HG03520 (cell line): ENCODE measurements around the gene RPRD2.

Experiments
- ATAC-seq: cut with Tn5 transposase; IDR thresholded peaks from one replicate; pipeline ENCODE4 v1.9.1; 2021; ENCODE audit warnings: mild to moderate bottlenecking, moderate library complexity; ENCODE audit not compliant: unreplicated experiment

RPRD2 gene

GRCh38 chr1:150466964-150467363, 103.0 kb downstream of the RPRD2 start:
- ATAC-seq: no peak

DNA sequence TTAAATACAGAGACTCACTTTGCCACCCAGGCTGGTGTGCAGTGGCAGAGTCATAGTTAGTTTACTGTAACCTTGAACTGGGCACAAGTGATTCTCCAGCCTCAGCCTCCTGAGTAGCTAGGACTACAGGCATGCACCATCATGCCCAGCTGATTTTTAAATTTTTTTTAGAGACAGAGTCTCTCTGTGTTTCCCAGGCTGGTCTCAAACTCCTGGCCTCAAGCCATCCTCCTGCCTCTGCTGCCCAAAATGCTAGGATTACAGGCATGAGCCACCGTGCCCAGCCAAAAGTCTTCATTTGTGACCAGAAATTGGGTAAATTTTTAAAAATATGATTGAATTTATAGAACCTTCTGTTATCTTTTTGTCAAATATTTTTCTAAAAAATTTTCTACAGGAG, 105.3 kb downstream of the RPRD2 start:
- ATAC-seq: no peak

DNA sequence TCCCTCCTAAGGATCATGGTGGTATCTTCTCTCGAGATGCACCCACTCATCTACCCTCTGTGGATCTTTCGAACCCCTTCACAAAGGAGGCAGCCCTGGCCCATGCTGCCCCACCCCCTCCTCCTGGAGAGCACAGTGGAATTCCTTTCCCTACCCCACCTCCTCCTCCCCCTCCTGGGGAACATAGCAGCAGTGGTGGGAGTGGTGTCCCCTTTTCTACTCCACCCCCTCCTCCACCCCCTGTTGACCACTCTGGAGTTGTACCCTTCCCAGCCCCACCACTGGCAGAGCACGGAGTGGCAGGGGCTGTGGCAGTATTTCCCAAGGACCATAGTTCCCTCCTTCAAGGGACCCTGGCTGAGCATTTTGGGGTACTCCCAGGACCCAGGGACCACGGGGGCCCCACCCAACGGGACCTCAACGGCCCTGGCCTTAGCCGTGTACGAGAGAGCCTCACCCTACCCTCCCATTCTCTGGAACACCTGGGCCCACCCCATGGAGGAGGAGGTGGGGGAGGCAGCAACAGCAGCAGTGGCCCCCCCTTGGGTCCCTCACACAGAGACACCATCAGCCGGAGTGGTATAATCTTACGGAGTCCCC, 108.8 kb downstream of the RPRD2 start:
- no peak for ATAC-seq

DNA sequence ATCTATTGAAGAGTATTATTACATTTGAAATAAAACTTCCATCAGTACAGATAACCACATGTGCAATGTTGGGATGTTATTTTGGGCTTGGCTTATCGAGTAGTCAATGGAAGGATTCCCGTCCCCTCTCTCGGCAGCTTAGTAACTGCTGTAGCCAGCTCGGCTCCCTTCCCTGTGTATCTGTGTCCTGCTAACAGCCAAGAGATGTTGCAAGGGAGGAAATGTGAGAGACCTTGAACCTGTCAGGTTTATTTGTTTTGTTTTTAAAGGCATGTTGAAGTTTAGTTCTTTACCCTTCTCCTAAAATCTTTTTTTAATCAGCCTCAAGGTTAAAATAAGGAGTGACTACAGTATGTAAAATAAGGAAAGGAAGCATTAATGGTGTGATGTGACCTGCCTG, 109.7 kb downstream of the RPRD2 start:
- no peak for ATAC-seq

- ATAC-seq: no peak
These were observed 110.9 kb downstream of the RPRD2 start for GRCh38 chr1:150474869-150475268.

- no peak for ATAC-seq
These were observed 112.8 kb downstream of the RPRD2 start for GRCh38 chr1:150476754-150477153.

DNA sequence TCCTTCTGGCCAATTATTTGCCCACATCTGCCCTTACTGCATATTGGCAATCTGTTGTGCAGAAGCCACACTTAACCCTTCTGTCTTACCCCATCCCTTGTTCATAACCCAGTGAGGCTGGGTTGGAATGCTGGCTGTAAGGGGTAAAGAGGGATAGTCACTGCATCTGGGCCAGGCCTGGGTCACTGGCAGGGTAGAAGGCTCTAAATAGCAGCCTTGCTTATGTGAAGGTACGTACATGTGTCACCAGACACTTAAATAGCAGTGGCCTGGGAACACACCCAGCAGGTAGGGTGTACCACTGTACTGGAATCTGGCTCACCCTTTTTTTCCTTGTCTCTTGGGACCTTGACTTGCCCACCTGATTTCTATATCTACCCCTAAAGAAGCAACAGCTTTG, 113.4 kb downstream of the RPRD2 start:
- no peak for ATAC-seq

GRCh38 chr1:150477733-150478132, 113.8 kb downstream of the RPRD2 start:
- no peak for ATAC-seq

DNA sequence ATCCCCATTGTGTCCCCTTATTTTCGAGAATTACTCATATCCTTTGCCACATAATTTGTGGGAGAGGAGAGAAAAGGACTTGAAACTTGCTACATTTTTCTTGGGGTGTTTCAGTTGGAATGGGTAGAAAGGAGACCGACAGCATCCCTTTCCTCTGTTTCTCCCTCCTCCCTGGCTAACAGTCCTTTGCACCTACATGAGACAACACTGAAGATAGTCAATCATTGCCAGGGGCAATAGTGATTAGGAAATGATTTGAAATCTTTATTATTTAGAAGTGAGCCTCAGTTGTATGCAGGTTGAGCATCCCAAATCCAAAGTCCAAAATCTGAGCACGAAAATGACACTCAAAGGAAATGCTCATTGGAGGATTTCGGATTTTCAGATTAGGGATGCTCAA, 115.4 kb downstream of the RPRD2 start:
- no peak for ATAC-seq

- ATAC-seq: no peak
These were observed 116.0 kb downstream of the RPRD2 start for GRCh38 chr1:150479927-150480352.

- ATAC-seq: no peak
These were observed 120.5 kb downstream of the RPRD2 start for GRCh38 chr1:150484431-150484830.

DNA sequence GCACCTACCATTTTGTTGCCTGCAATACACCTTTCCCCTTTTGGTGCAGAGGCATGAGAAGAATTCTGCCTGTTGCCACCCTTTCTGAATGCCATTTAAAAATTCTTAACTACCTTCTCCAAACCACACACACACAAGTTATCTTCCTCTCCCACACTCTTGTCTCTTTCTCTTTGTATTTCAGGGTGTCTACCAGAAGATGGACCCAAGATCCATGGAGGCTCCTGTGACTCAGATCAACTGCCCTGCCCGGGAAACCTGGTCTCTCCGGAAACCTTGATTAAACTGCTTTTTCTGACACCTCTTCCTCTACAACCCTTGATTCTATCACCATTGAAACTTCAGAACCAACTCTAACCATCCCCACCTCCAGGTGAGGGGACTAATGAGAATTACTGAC, 120.9 kb downstream of the RPRD2 start:
- ATAC-seq: no peak

DNA sequence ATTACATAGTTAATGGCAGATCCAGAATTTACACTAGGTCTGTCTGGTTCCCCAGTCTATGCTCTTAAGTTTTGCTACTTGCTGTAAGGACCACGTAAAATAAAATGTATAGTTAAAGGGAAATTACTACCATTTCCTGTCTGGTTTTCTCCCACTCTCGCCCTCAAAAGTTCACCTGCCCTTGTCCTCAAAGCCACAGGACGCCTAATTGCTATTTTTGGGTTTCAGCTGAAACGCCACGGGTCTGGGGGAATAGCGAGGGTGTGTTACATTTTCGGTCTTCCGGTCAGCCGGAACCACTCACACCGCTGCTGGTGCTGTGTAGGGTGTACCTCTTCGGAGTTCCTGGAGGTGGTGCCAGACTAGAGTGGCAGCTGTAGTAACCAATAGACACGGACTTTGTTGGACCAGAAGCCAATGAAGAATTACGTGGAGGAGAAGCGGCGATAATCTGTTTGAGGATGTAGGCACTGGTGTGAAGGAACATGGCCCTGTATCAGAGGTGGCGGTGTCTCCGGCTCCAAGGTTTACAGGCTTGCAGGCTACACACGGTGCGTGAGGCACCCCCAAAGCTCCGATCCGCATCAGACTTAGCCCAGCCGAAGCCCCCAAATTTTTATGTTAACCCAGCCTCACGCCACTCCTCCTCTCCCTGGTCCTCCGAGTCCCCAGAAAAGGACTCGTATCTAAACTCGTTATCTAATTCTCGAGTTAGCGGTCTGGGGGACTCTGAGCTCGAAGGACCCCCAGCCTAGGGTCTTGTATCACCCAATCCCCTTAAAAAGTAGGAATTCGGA, 123.2 kb downstream of the RPRD2 start, which contains the start of gene TARS2:
Gene TARS2, plus strand, starts transcription at position 454 of the 797 bp plus-strand sequence. Its CDS starts 32 bp downstream, at position 486.
- ATAC-seq: peak; percentile 99

DNA sequence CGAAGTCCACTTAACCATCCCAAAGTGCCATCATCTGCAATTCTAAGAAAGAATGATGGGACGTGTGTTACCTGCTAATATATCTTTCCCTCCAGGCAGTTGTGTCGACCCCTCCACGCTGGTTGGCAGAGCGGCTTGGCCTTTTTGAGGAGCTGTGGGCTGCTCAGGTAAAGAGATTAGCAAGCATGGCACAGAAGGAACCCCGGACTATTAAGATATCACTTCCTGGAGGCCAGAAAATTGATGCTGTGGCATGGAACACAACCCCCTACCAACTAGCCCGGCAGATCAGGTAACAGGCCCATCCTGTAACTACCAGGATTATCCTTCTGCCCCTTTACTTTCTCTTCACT, 123.8 kb downstream of the RPRD2 start:
- ATAC-seq: no peak

- no peak for ATAC-seq
These were observed 129.2 kb downstream of the RPRD2 start for GRCh38 chr1:150493175-150493574.

DNA sequence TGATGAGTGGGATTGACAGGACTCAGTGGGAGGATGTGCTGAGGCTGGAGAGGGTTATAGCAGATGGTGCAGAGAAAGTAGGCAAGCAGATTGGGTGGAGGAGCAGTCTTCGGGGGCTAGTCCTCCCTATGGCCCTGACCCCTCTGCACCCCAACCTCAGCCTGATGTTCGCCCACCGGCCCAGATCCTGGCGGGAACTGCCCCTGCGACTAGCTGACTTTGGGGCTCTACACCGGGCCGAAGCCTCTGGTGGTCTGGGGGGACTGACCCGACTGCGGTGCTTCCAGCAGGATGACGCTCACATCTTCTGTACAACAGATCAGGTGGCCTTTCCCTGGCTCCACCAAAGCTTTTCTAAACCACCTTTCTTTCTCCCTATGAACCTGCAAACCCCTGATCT, 134.4 kb downstream of the RPRD2 start:
- ATAC-seq: no peak

DNA sequence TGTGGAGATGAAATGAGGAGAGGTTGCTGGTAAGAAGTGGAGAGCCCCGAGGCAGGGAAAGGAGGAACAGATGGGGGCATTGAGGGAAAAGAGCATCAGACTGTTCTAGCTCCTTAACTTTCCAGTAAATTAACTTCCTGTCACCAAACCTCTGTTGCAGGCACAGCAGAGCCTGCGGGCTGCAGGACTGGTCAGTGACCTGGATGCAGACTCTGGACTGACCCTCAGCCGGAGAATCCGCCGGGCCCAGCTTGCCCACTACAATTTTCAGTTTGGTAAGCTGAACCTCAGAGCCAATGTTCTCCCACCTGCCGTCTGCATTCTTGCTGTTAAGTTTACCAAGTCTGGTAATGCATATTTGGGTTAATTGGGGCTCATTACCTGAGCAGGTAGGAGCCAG, 141.5 kb downstream of the RPRD2 start:
- no peak for ATAC-seq

GRCh38 chr1:150507912-150508864, 144.2 kb downstream of the RPRD2 start, which contains the start of gene ECM1:
TSS of gene ECM1 (plus strand) at chr1:150508109. CDS start at chr1:150508210, 101 bp downstream.
- no peak for ATAC-seq

GRCh38 chr1:150508982-150509381, 145.0 kb downstream of the RPRD2 start:
- no peak for ATAC-seq

DNA sequence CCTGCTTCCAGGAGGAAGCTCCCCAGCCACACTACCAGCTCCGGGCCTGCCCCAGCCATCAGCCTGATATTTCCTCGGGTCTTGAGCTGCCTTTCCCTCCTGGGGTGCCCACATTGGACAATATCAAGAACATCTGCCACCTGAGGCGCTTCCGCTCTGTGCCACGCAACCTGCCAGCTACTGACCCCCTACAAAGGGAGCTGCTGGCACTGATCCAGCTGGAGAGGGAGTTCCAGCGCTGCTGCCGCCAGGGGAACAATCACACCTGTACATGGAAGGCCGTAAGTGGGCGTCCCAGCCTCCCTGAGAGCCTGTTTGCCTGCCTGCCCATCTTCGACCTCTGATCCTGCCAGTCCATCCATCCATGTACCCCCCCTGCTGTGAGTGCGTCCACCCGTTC, 147.6 kb downstream of the RPRD2 start:
- ATAC-seq: no peak

- ATAC-seq: no peak
These were observed 148.2 kb downstream of the RPRD2 start for GRCh38 chr1:150511985-150512660.
